K562 (cell line): ENCODE results near the gene NEURL4. TPM values are rescaled to one million over a fixed set of nuclear protein-coding genes. Genes with fewer than 3 reads are reported as not detected.

Experiments
- CTBP1 ChIP-seq: fragments of 450-650 bp; IDR thresholded peaks from 2 replicates; pipeline ENCODE4 v1.6.1; 2016; ENCODE audit warnings: borderline replicate concordance
- MCM5 ChIP-seq: fragments of 450-650 bp; IDR thresholded peaks from 2 replicates; pipeline ENCODE4 v1.6.1; 2016; ENCODE audit warnings: low read depth
- PCBP1 ChIP-seq: fragments of 200-400 bp; formaldehyde crosslinking; IDR thresholded peaks from 2 replicates; pipeline ENCODE4 v1.6.1; 2018; ENCODE audit warnings: mild to moderate bottlenecking, low read depth, low read length; ENCODE audit not compliant: poor library complexity, severe bottlenecking
- PPARD ChIP-seq: fragments of 250-450 bp; sonication (Bioruptor Pico); IDR thresholded peaks from 2 replicates; pipeline ENCODE4 v1.8.0; 2022; ENCODE audit warnings: inconsistent platforms, mild to moderate bottlenecking, moderate library complexity
- RREB1 ChIP-seq: fragments of 250-450 bp; sonication (Bioruptor Pico); IDR thresholded peaks from 2 replicates; pipeline ENCODE4 v1.4.0; 2020
- SMAD3 ChIP-seq: fragments of 450-650 bp; formaldehyde crosslinking; conservative IDR thresholded peaks from 2 replicates; pipeline ENCODE4 v1.4.0; 2020; ENCODE audit warnings: mild to moderate bottlenecking
- SRSF7 ChIP-seq: fragments of 200-400 bp; formaldehyde crosslinking; optimal IDR thresholded peaks from 2 replicates; pipeline ENCODE3; 2017; ENCODE audit warnings: mild to moderate bottlenecking, low read depth, low read length
- STAT5B ChIP-seq: fragments of 250-450 bp; sonication (Bioruptor Pico); IDR thresholded peaks from 2 replicates; pipeline ENCODE4 v1.8.0; 2021; ENCODE audit warnings: mild to moderate bottlenecking, inconsistent platforms
- TFAP4 ChIP-seq: sonication (generic); formaldehyde crosslinking; IDR thresholded peaks from 2 replicates; pipeline ENCODE4 v1.8.0; 2022; ENCODE audit warnings: missing genetic modification reagents, mild to moderate bottlenecking, moderate library complexity, borderline replicate concordance
- VEZF1 ChIP-seq: fragments of 200-800 bp; sonication (Bioruptor generic); IDR thresholded peaks from 2 replicates; pipeline ENCODE4 v1.6.1; 2017; ENCODE audit warnings: missing genetic modification characterization, missing compliant biosample characterization
- YY1 ChIP-seq, 3 experiments: IDR thresholded peaks; 2 replicates each; pipeline ENCODE4 v1.6.1; 2011; ENCODE audit warnings: low read length in 2 of 3, mild to moderate bottlenecking in 2 of 3, moderate library complexity in 2 of 3, borderline replicate concordance in 1 of 3, control low read depth in 1 of 3, low read depth in 1 of 3; ENCODE audit not compliant: insufficient read depth in 3 of 3, insufficient replicate concordance in 2 of 3, control insufficient read depth in 1 of 3, insufficient read length in 1 of 3; ENCODE audit errors: extremely low read depth in 1 of 3
- ZBTB43 ChIP-seq: sonication (generic); formaldehyde crosslinking; IDR thresholded peaks from 2 replicates; pipeline ENCODE4 v1.8.0; 2023; ENCODE audit warnings: mild to moderate bottlenecking, missing genetic modification reagents
- ZEB2 ChIP-seq: fragments of 450-650 bp; IDR thresholded peaks from 2 replicates; pipeline ENCODE4 v1.6.1; 2016
- ZNF174 ChIP-seq: fragments of 250-450 bp; sonication (Bioruptor Pico); IDR thresholded peaks from 2 replicates; pipeline ENCODE4 v1.4.0; 2020; ENCODE audit warnings: mild to moderate bottlenecking
- ZNF23 ChIP-seq: fragments of 250-450 bp; sonication (Bioruptor Pico); IDR thresholded peaks from 2 replicates; pipeline ENCODE4 v1.4.0; 2020; ENCODE audit warnings: mild to moderate bottlenecking
- polyA plus RNA-seq, 8 experiments: library from polyadenylated mRNA; depleted of rRNA in 4 of 8; stranded (reverse) in 5 of 8; unstranded in 3 of 8; fragments of >200 nt; fragmentation: Nextera tagmentation in 2 of 8; fragmentation: Illumina TruSeq in 1 of 8; extraction: Ambion mirVana in 2 of 8; extraction: Trizol in 1 of 8; gene quantifications; 2 replicates each; pipeline versions ENCODE4 v1.2.1 to v1.2.3, GENCODE V29; 2011 to 2014; ENCODE audit warnings: inconsistent platforms in 1 of 8, missing spikeins in 1 of 8
- total RNA-seq, 7 experiments: library from RNA; depleted of rRNA in 6 of 7; stranded (reverse); fragments of >200 nt in 6 of 7; fragmentation: Illumina TruSeq in 2 of 7; extraction: Trizol in 2 of 7; gene quantifications; 2 replicates each; pipeline versions ENCODE4 v1.2.1 to v1.2.3, GENCODE V29; 2011 to 2021; ENCODE audit warnings: low replicate concordance in 1 of 7
- TF ChIP-seq, protein P1 (sequence below): fragments of 250-450 bp; sonication (Bioruptor Pico); IDR thresholded peaks from 2 replicates; pipeline ENCODE4 v1.8.0; 2021; ENCODE audit warnings: moderate library complexity, mild to moderate bottlenecking, inconsistent platforms

Gene NEURL4
- total and polyA plus RNA-seq, 9 of the 15 experiments (the other 6 are each of a cell fraction or from before 2014, with no cell fraction given), result 0.08 to 37.4 (median 11.5) TPM

DNA sequence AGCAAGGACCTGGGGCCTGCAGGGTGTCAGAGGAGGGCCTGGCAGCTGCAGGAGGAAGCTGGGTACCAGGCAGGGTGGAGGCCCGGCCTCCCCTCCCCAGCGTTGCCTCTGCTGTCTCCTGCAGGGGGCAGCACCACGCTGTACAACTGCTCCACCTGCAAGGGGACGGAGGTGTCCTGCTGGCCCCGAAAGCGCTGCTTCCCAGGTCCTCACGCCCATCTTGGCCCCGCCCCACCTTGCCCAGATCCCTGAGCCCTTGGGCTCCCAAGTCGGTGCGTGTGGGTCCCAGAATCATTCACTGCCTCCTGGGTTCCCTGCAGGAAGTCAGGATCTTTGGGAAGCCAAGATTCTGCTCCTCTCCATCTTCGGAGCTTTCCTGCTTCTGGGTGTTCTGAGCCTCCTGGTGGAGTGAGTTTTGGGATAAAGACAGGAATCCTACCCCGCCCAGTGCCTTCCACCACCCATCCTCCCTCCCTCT lies 27.0 kb upstream of the NEURL4 start (continued):
- TF ChIP-seq RREB1 (CRISPR knock-in tag) (peak; percentile 82; the same call in 1 of the 2 replicates), STAT5B (CRISPR knock-in tag) (no peak), VEZF1 (CRISPR knock-in tag) (peak; percentile 56; the same call in 1 of the 2 replicates), SMAD3 (no peak), ZEB2 (no peak), PPARD (CRISPR knock-in tag) (no peak), ZNF23 (CRISPR knock-in tag) (no peak), CTBP1 (peak; percentile 89), ZNF174 (CRISPR knock-in tag) (no peak), PCBP1 (no peak), SRSF7 (no peak), YY1 (IDR thresholded peaks at IDR 0.05; ENCODE audit: borderline replicate concordance in 1 of 3, control insufficient read depth in 1 of 3, extremely low read depth in 1 of 3, insufficient read depth in 3 of 3, insufficient read length in 1 of 3, insufficient replicate concordance in 2 of 3, low read depth in 1 of 3, low read length in 2 of 3) (peak in 2 of 3 experiments; percentile 21 to 46), MCM5 (no peak), ZBTB43 (CRISPR knock-in tag) (no peak), TFAP4 (CRISPR knock-in tag) (peak; percentile 77; the same call in 1 of the 2 replicates)
- TF ChIP-seq, protein P1, sequence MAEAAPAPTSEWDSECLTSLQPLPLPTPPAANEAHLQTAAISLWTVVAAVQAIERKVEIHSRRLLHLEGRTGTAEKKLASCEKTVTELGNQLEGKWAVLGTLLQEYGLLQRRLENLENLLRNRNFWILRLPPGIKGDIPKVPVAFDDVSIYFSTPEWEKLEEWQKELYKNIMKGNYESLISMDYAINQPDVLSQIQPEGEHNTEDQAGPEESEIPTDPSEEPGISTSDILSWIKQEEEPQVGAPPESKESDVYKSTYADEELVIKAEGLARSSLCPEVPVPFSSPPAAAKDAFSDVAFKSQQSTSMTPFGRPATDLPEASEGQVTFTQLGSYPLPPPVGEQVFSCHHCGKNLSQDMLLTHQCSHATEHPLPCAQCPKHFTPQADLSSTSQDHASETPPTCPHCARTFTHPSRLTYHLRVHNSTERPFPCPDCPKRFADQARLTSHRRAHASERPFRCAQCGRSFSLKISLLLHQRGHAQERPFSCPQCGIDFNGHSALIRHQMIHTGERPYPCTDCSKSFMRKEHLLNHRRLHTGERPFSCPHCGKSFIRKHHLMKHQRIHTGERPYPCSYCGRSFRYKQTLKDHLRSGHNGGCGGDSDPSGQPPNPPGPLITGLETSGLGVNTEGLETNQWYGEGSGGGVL (CRISPR knock-in tag), result no peak
